Keratinocyte (primary cell): Measurements from ENCODE around the gene DPF3. TPM values are rescaled to one million over a fixed set of nuclear protein-coding genes. Genes with fewer than 3 reads are reported as not detected.

Experiments
- DNase-seq: peaks from one replicate; pipeline ENCODE4 v3.0.0-alpha.2; 2011; ENCODE audit warnings: low read depth, missing footprints, low spot score
- FAIRE-seq: peaks from 2 replicates; lab custom pipeline; 2011; peaks lifted over from hg19 to GRCh38; lab: Jason Lieb, UNC
- H2AFZ ChIP-seq: 2 replicates; pipeline ENCODE4 v1.6.0; 2012; ENCODE audit warnings: low read length, control low read depth, inconsistent platforms; ENCODE audit not compliant: control insufficient read depth
- H3K27ac ChIP-seq: 2 replicates; pipeline ENCODE4 v1.5.1; 2011; ENCODE audit warnings: low read length; ENCODE audit not compliant: control insufficient read depth, insufficient read depth
- H3K27me3 ChIP-seq: 3 replicates; pipeline ENCODE4 v1.6.0; 2011; ENCODE audit warnings: low read length; ENCODE audit not compliant: control insufficient read depth, insufficient read depth; ENCODE audit errors: extremely low read depth
- H3K36me3 ChIP-seq, 2 experiments: 2 replicates in 1 of 2; 3 replicates in 1 of 2; pipeline ENCODE4 v1.5.1; 2011; ENCODE audit warnings: low read length in 2 of 2, mild to moderate bottlenecking in 1 of 2; ENCODE audit not compliant: control insufficient read depth in 2 of 2, insufficient read depth in 2 of 2; ENCODE audit errors: extremely low read depth in 1 of 2
- H3K4me1 ChIP-seq: 3 replicates; pipeline ENCODE4 v1.5.1; 2011; ENCODE audit warnings: low read length; ENCODE audit not compliant: control insufficient read depth, insufficient read depth; ENCODE audit errors: extremely low read depth
- H3K4me2 ChIP-seq: 3 replicates; pipeline ENCODE4 v1.6.0; 2011; ENCODE audit warnings: low read depth, low read length; ENCODE audit not compliant: control insufficient read depth, insufficient read depth; ENCODE audit errors: extremely low read depth
- H3K4me3 ChIP-seq, 3 experiments: fragments of 200-600 bp in 1 of 3; sonication (generic) in 1 of 3; 2 replicates in 2 of 3; 3 replicates in 1 of 3; pipeline ENCODE4 v1.5.1; 2011 to 2016; ENCODE audit warnings: low read length in 3 of 3, mild to moderate bottlenecking in 3 of 3, control low read depth in 2 of 3, inconsistent platforms in 1 of 3, low read depth in 1 of 3, mixed read lengths in 1 of 3, mixed run types in 1 of 3, moderate library complexity in 1 of 3; ENCODE audit not compliant: control insufficient read depth in 2 of 3, insufficient read depth in 2 of 3; ENCODE audit errors: extremely low read depth in 1 of 3
- H3K79me2 ChIP-seq: 2 replicates; pipeline ENCODE4 v1.6.0; 2012; ENCODE audit warnings: low read length; ENCODE audit not compliant: control insufficient read depth, insufficient read depth
- H3K9ac ChIP-seq: 3 replicates; pipeline ENCODE4 v1.6.0; 2011; ENCODE audit warnings: low read length; ENCODE audit not compliant: control insufficient read depth, insufficient read depth; ENCODE audit errors: extremely low read depth
- H3K9me1 ChIP-seq: 3 replicates; pipeline ENCODE4 v1.6.0; 2011; ENCODE audit warnings: low read length; ENCODE audit not compliant: control insufficient read depth, insufficient read depth; ENCODE audit errors: extremely low read depth
- H3K9me3 ChIP-seq: 2 replicates; pipeline ENCODE4 v1.5.1; 2012; ENCODE audit warnings: low read depth, low read length; ENCODE audit not compliant: control insufficient read depth
- H4K20me1 ChIP-seq: 3 replicates; pipeline ENCODE4 v1.6.0; 2011; ENCODE audit warnings: low read length; ENCODE audit not compliant: control insufficient read depth, insufficient read depth; ENCODE audit errors: extremely low read depth
- EZH2 ChIP-seq: IDR thresholded peaks from one replicate; pipeline ENCODE4 v1.6.1; 2012; ENCODE audit warnings: inconsistent platforms, mild to moderate bottlenecking, low read length, moderate library complexity
- dilution Hi-C: fragments of 300-500 bp; cut with MboI; formaldehyde crosslinking; loops from one replicate; pipeline ENCODE4 v1.7.0; 2020; ENCODE audit warnings: low sequenced_read_pairs; ENCODE audit not compliant: extremely low pct_ligation_motif_present
- polyA plus RNA-seq, 5 experiments: library from polyadenylated mRNA; depleted of rRNA in 3 of 5; stranded (reverse) in 3 of 5; stranded (forward) in 1 of 5; unstranded in 1 of 5; fragments of >200 nt; gene quantifications; 1 replicate in 1 of 5; 2 replicates in 3 of 5; 3 replicates in 1 of 5; pipeline versions ENCODE4 v1.2.1 to v1.2.3, GENCODE V29; 2011 to 2012; ENCODE audit warnings: missing spikeins in 2 of 5, low read depth in 1 of 5, low replicate concordance in 1 of 5
- TF ChIP-seq, protein P1 (sequence below), 3 experiments: IDR thresholded peaks in 1 of 3; conservative IDR thresholded peaks in 1 of 3; optimal IDR thresholded peaks in 1 of 3; 2 replicates in 2 of 3; 3 replicates in 1 of 3; pipeline versions ENCODE3 to v1.5.1; 2011; ENCODE audit warnings: low read length in 3 of 3, mild to moderate bottlenecking in 3 of 3, moderate library complexity in 2 of 3, control low read depth in 1 of 3, inconsistent platforms in 1 of 3; ENCODE audit not compliant: insufficient read depth in 2 of 3; ENCODE audit errors: extremely low read depth in 1 of 3

The DPF3 gene
- polyA plus RNA-seq, 1 donor (not counting 4 experiments of a cell fraction or from before 2014, with no cell fraction given): 1.1 TPM

DNA sequence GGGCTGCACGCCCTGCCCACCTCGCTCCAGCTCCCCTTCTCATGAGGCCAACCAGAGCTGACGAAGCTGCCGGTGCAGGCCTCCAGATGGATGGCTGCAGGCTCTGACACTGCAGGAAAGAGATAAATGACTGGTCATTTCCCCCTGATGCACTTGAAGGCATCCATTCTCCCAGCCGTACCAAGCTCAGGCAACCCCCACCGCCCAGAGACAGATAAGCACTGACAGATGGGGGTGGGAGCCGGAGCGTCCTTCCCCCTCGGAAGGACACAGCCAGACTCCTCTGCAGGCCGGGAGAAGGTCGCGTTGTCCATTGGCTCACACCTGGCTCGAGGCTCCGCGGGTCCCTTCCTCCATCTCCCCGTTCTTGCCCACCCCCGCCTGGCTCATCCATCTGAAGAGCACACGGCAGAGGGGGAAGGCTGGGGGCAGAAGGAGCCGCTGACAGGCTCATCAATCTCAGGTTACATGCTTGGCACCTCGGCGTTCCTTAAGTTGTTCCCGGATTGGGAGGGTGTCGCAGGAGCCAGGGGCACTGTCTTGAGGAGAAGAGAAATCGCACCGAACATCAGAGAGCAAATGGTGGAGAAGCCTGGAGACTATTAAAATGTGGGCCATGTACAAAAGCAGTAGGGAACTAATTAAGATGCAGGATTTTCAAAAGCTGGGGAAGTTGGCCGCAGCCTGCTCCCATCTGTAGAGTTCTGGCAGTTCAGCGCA is 151.6 kb downstream of the DPF3 start:
- Histone ChIP-seq H4K20me1 (no peaks in the 10 kb centered on the region), H3K27me3 (no peaks in the 10 kb centered on the region)
- no peak for FAIRE-seq

DNA sequence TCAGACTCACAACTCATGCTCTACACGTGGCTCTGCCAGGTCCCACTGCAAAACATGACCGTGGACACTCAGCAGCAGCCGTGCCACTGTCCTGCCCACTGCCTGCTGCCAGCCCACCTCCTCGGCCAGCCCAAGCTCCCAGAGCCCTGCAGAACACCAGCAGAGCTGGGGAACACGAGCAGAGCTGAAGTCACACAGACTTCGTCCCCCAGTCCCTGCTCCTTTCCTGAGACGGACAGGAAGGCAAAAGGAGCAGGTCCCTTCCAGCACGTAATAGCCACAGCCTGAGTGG is 152.1 kb downstream of the DPF3 start:
- no peaks in the 10 kb centered on the region for H3K79me2 ChIP-seq
- H3K9ac ChIP-seq: no peak overlapping the region
- no peaks in the 10 kb centered on the region for H3K27me3 ChIP-seq

More for the DNA sequence above, 151.6 kb downstream of the DPF3 start:
- Histone ChIP-seq H3K9ac (no peak overlapping the region), H3K27ac (no peak overlapping the region), H3K4me3 (no peak overlapping the region), H3K36me3 (no peaks in the 10 kb centered on the region), H3K9me3 (no peaks in the 10 kb centered on the region), H3K79me2 (no peaks in the 10 kb centered on the region), H2AFZ (no peak overlapping the region), H3K4me2 (no peak overlapping the region), H3K4me1 (peaks cover 14% of the 10 kb centered on the region), H3K9me1 (no peaks in the 10 kb centered on the region)
- TF ChIP-seq, protein P1, sequence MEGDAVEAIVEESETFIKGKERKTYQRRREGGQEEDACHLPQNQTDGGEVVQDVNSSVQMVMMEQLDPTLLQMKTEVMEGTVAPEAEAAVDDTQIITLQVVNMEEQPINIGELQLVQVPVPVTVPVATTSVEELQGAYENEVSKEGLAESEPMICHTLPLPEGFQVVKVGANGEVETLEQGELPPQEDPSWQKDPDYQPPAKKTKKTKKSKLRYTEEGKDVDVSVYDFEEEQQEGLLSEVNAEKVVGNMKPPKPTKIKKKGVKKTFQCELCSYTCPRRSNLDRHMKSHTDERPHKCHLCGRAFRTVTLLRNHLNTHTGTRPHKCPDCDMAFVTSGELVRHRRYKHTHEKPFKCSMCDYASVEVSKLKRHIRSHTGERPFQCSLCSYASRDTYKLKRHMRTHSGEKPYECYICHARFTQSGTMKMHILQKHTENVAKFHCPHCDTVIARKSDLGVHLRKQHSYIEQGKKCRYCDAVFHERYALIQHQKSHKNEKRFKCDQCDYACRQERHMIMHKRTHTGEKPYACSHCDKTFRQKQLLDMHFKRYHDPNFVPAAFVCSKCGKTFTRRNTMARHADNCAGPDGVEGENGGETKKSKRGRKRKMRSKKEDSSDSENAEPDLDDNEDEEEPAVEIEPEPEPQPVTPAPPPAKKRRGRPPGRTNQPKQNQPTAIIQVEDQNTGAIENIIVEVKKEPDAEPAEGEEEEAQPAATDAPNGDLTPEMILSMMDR (optimal IDR thresholded peaks at IDR 0.05 in 1 of 3, IDR thresholded peaks at IDR 0.05 in 1 of 3, conservative IDR thresholded peaks at IDR 0.05 in 1 of 3; ENCODE audit: extremely low read depth in 1 of 3, insufficient read depth in 2 of 3, low read length in 3 of 3): no peak
- no peak for TF ChIP-seq EZH2
- no peak for DNase-seq
- dilution Hi-C loops: no loop called here

More for the DNA sequence above, 152.1 kb downstream of the DPF3 start:
- Histone ChIP-seq H3K36me3 (no peaks in the 10 kb centered on the region), H3K4me2 (no peak overlapping the region), H3K9me3 (no peaks in the 10 kb centered on the region), H3K9me1 (no peaks in the 10 kb centered on the region), H2AFZ (no peak overlapping the region), H3K4me3 (no peak overlapping the region), H3K27ac (no peak overlapping the region), H3K4me1 (peaks cover 14% of the 10 kb centered on the region), H4K20me1 (no peaks in the 10 kb centered on the region)
- FAIRE-seq: no peak
- TF ChIP-seq, protein P1 (optimal IDR thresholded peaks at IDR 0.05 in 1 of 3, IDR thresholded peaks at IDR 0.05 in 1 of 3, conservative IDR thresholded peaks at IDR 0.05 in 1 of 3; ENCODE audit: extremely low read depth in 1 of 3, insufficient read depth in 2 of 3, low read length in 3 of 3): no peak
- TF ChIP-seq EZH2: no peak
- no peak for DNase-seq
- dilution Hi-C loops: no loop called here
